Measurements from ENCODE around the gene GSAP. TPM values are rescaled to one million over a fixed set of nuclear protein-coding genes. Genes with fewer than 3 reads are reported as not detected.
"Not testable (repeated sequence)": the region's sequence is repeated elsewhere in the genome, so short reads cannot be mapped to it uniquely, and the experiment has no call there.

The GSAP gene
- polyA plus RNA-seq (2013, experiment 1 of 2): 0.66 TPM
- polyA plus RNA-seq (2013, experiment 2 of 2): 0.71 TPM

GRCh38 chr7:77415823-77416620 is at the start of gene GSAP:
Gene GSAP (minus strand): TSS chr7:77416349. CDS start chr7:77416321, 28 bp downstream.
- H3K4me3 ChIP-seq (ENCODE audit: extremely low read depth, insufficient read depth, low read length, poor library complexity, severe bottlenecking): peak within 1 kb of the TSS; percentile 46

GRCh38 chr7:77465256-77465655 is 49.1 kb upstream of the GSAP start:
- no peak overlapping the region for H3K27ac ChIP-seq (ENCODE audit: low read depth, low read length, severe bottlenecking)
- no peaks in the 10 kb centered on the region for H3K4me1 ChIP-seq (ENCODE audit: control insufficient read depth, insufficient read depth, low read length, poor library complexity, severe bottlenecking)
- H3K4me3 ChIP-seq (ENCODE audit: extremely low read depth, insufficient read depth, low read length, poor library complexity, severe bottlenecking): no peak overlapping the region
- no peaks in the 10 kb centered on the region for H3K9me3 ChIP-seq (ENCODE audit: control insufficient read depth, low read length)
- no peaks in the 10 kb centered on the region for H3K36me3 ChIP-seq (ENCODE audit: control insufficient read depth, insufficient read depth, low read length)
- WGBS, 2 experiments (ENCODE audit: insufficient coverage in 2 of 2): no CpG with 5 or more reads among the region's 1 CpG

More at GRCh38 chr7:77415823-77416620, at the start of gene GSAP:
- H3K36me3 ChIP-seq (ENCODE audit: control insufficient read depth, insufficient read depth, low read length): no peaks in the 10 kb centered on the region
- no peaks in the 10 kb centered on the region for H3K9me3 ChIP-seq (ENCODE audit: control insufficient read depth, low read length)
- WGBS, 2 experiments (ENCODE audit: insufficient coverage in 2 of 2): 8 to 19% methylated on average over 39 to 51 of the region's 93 CpGs
- no peaks in the 10 kb centered on the region for H3K4me1 ChIP-seq (ENCODE audit: control insufficient read depth, insufficient read depth, low read length, poor library complexity, severe bottlenecking)
- no peak within 1 kb of the TSS for H3K27ac ChIP-seq (ENCODE audit: low read depth, low read length, severe bottlenecking)

GRCh38 chr7:77464589-77464988 is 48.4 kb upstream of the GSAP start:
- WGBS, 2 experiments (ENCODE audit: insufficient coverage in 2 of 2): 100% methylated on average over 2 of the region's 4 CpGs; no CpG with 5 or more reads in 1 of the 2 experiments
- Histone ChIP-seq H3K4me3 (ENCODE audit: extremely low read depth, insufficient read depth, low read length, poor library complexity, severe bottlenecking) (no peak overlapping the region), H3K4me1 (ENCODE audit: control insufficient read depth, insufficient read depth, low read length, poor library complexity, severe bottlenecking) (no peaks in the 10 kb centered on the region)

GRCh38 chr7:77463632-77464031 is 47.5 kb upstream of the GSAP start:
- H3K27ac ChIP-seq (ENCODE audit: low read depth, low read length, severe bottlenecking); H3K36me3 ChIP-seq (ENCODE audit: control insufficient read depth, insufficient read depth, low read length); H3K9me3 ChIP-seq (ENCODE audit: control insufficient read depth, low read length); H3K4me3 ChIP-seq (ENCODE audit: extremely low read depth, insufficient read depth, low read length, poor library complexity, severe bottlenecking); H3K4me1 ChIP-seq (ENCODE audit: control insufficient read depth, insufficient read depth, low read length, poor library complexity, severe bottlenecking): not testable (repeated sequence)
- WGBS, 2 experiments (ENCODE audit: insufficient coverage in 2 of 2): 97 to 98% methylated on average over 6 of the region's 6 CpGs

More at GRCh38 chr7:77464589-77464988, 48.4 kb upstream of the GSAP start:
- Histone ChIP-seq H3K27ac (ENCODE audit: low read depth, low read length, severe bottlenecking) (no peak overlapping the region), H3K9me3 (ENCODE audit: control insufficient read depth, low read length) (no peaks in the 10 kb centered on the region), H3K36me3 (ENCODE audit: control insufficient read depth, insufficient read depth, low read length) (no peaks in the 10 kb centered on the region)

GRCh38 chr7:77461842-77462241 is 45.7 kb upstream of the GSAP start:
- WGBS, 2 experiments (ENCODE audit: insufficient coverage in 2 of 2): 95 to 97% methylated on average over 5 of the region's 6 CpGs
- Histone ChIP-seq H3K27ac (ENCODE audit: low read depth, low read length, severe bottlenecking) (no peak overlapping the region), H3K9me3 (ENCODE audit: control insufficient read depth, low read length) (no peaks in the 10 kb centered on the region), H3K4me3 (ENCODE audit: extremely low read depth, insufficient read depth, low read length, poor library complexity, severe bottlenecking) (no peak overlapping the region), H3K4me1 (ENCODE audit: control insufficient read depth, insufficient read depth, low read length, poor library complexity, severe bottlenecking) (no peaks in the 10 kb centered on the region), H3K36me3 (ENCODE audit: control insufficient read depth, insufficient read depth, low read length) (no peaks in the 10 kb centered on the region)

GRCh38 chr7:77461246-77461645 is 45.1 kb upstream of the GSAP start:
- no peak overlapping the region for H3K4me3 ChIP-seq (ENCODE audit: extremely low read depth, insufficient read depth, low read length, poor library complexity, severe bottlenecking)
- no peaks in the 10 kb centered on the region for H3K36me3 ChIP-seq (ENCODE audit: control insufficient read depth, insufficient read depth, low read length)
- H3K27ac ChIP-seq (ENCODE audit: low read depth, low read length, severe bottlenecking): no peak overlapping the region
- WGBS, 2 experiments (ENCODE audit: insufficient coverage in 2 of 2): 92 to 93% methylated on average over 3 of the region's 3 CpGs
- H3K9me3 ChIP-seq (ENCODE audit: control insufficient read depth, low read length): no peaks in the 10 kb centered on the region
- no peaks in the 10 kb centered on the region for H3K4me1 ChIP-seq (ENCODE audit: control insufficient read depth, insufficient read depth, low read length, poor library complexity, severe bottlenecking)

- H3K4me1 ChIP-seq (ENCODE audit: control insufficient read depth, insufficient read depth, low read length, poor library complexity, severe bottlenecking): no peaks in the 10 kb centered on the region
- no peaks in the 10 kb centered on the region for H3K9me3 ChIP-seq (ENCODE audit: control insufficient read depth, low read length)
- no peaks in the 10 kb centered on the region for H3K36me3 ChIP-seq (ENCODE audit: control insufficient read depth, insufficient read depth, low read length)
- no peak overlapping the region for H3K4me3 ChIP-seq (ENCODE audit: extremely low read depth, insufficient read depth, low read length, poor library complexity, severe bottlenecking)
- H3K27ac ChIP-seq (ENCODE audit: low read depth, low read length, severe bottlenecking): no peak overlapping the region
- WGBS, 2 experiments (ENCODE audit: insufficient coverage in 2 of 2): 67 to 74% methylated on average over 1 to 3 of the region's 3 CpGs
These were observed 43.9 kb upstream of the GSAP start for GRCh38 chr7:77460057-77460486.

- Histone ChIP-seq H3K9me3 (ENCODE audit: control insufficient read depth, low read length) (no peaks in the 10 kb centered on the region), H3K4me3 (ENCODE audit: extremely low read depth, insufficient read depth, low read length, poor library complexity, severe bottlenecking) (no peak overlapping the region), H3K4me1 (ENCODE audit: control insufficient read depth, insufficient read depth, low read length, poor library complexity, severe bottlenecking) (no peaks in the 10 kb centered on the region), H3K27ac (ENCODE audit: low read depth, low read length, severe bottlenecking) (no peak overlapping the region), H3K36me3 (ENCODE audit: control insufficient read depth, insufficient read depth, low read length) (no peaks in the 10 kb centered on the region)
- 100% methylated on average over 2 of the region's 2 CpGs; no CpG with 5 or more reads in 1 of the 2 experiments for WGBS, 2 experiments (ENCODE audit: insufficient coverage in 2 of 2)
These were observed 43.2 kb upstream of the GSAP start for GRCh38 chr7:77459311-77459726.

- H3K36me3 ChIP-seq (ENCODE audit: control insufficient read depth, insufficient read depth, low read length): no peaks in the 10 kb centered on the region
- H3K4me3 ChIP-seq (ENCODE audit: extremely low read depth, insufficient read depth, low read length, poor library complexity, severe bottlenecking): no peak overlapping the region
- H3K27ac ChIP-seq (ENCODE audit: low read depth, low read length, severe bottlenecking): no peak overlapping the region
- H3K4me1 ChIP-seq (ENCODE audit: control insufficient read depth, insufficient read depth, low read length, poor library complexity, severe bottlenecking): no peaks in the 10 kb centered on the region
- H3K9me3 ChIP-seq (ENCODE audit: control insufficient read depth, low read length): no peaks in the 10 kb centered on the region
- WGBS, 2 experiments (ENCODE audit: insufficient coverage in 2 of 2): no CpG with 5 or more reads among the region's 3 CpGs
These were observed 42.6 kb upstream of the GSAP start for GRCh38 chr7:77458786-77459185.

GRCh38 chr7:77457779-77458178 is 41.6 kb upstream of the GSAP start:
- no peaks in the 10 kb centered on the region for H3K9me3 ChIP-seq (ENCODE audit: control insufficient read depth, low read length)
- no peak overlapping the region for H3K4me3 ChIP-seq (ENCODE audit: extremely low read depth, insufficient read depth, low read length, poor library complexity, severe bottlenecking)
- WGBS, 2 experiments (ENCODE audit: insufficient coverage in 2 of 2): 64 to 75% methylated on average over 1 to 2 of the region's 4 CpGs
- H3K27ac ChIP-seq (ENCODE audit: low read depth, low read length, severe bottlenecking): no peak overlapping the region
- H3K4me1 ChIP-seq (ENCODE audit: control insufficient read depth, insufficient read depth, low read length, poor library complexity, severe bottlenecking): no peaks in the 10 kb centered on the region
- no peaks in the 10 kb centered on the region for H3K36me3 ChIP-seq (ENCODE audit: control insufficient read depth, insufficient read depth, low read length)

GRCh38 chr7:77456696-77457095 is 40.5 kb upstream of the GSAP start:
- no peaks in the 10 kb centered on the region for H3K4me1 ChIP-seq (ENCODE audit: control insufficient read depth, insufficient read depth, low read length, poor library complexity, severe bottlenecking)
- WGBS, 2 experiments (ENCODE audit: insufficient coverage in 2 of 2): 89 to 100% methylated on average over 1 to 2 of the region's 4 CpGs
- H3K27ac ChIP-seq (ENCODE audit: low read depth, low read length, severe bottlenecking): no peak overlapping the region
- H3K36me3 ChIP-seq (ENCODE audit: control insufficient read depth, insufficient read depth, low read length): no peaks in the 10 kb centered on the region
- no peak overlapping the region for H3K4me3 ChIP-seq (ENCODE audit: extremely low read depth, insufficient read depth, low read length, poor library complexity, severe bottlenecking)
- no peaks in the 10 kb centered on the region for H3K9me3 ChIP-seq (ENCODE audit: control insufficient read depth, low read length)

All from mesodermal cell (in vitro differentiated cells).